OCI-LY7 (cell line): ENCODE results near the gene CTCF. TPM values are rescaled to one million over a fixed set of nuclear protein-coding genes. Genes with fewer than 3 reads are reported as not detected.

Source experiments
- BruUV-seq: library from RNA; stranded (reverse); fragments of 400-500 nt; replicated peaks from 2 replicates; lab custom pipeline; 2021; lab: Mats Ljungman, UMichigan
- CTCF ChIA-PET: fragments of 300-600 bp; sonication (Branson Sonifier 250); formaldehyde crosslinking; loops from one replicate; lab custom pipeline; 2022; ENCODE audit warnings: antibody characterized with exemption; ENCODE audit not compliant: unreplicated experiment; lab: Charles Lee
- POLR2A ChIA-PET: fragments of 300-600 bp; sonication (Branson Sonifier 250); formaldehyde crosslinking; loops from one replicate; lab custom pipeline; 2022; ENCODE audit warnings: antibody characterized with exemption; lab: Charles Lee
- DNase-seq: peaks from one replicate; pipeline ENCODE4 v3.0.0-alpha.2; 2015; ENCODE audit warnings: low spot score
- H2AFZ ChIP-seq: fragments of 200-600 bp; sonication (generic), shearing (Covaris generic); 2 replicates; pipeline ENCODE4 v1.6.1; 2014; ENCODE audit warnings: mild to moderate bottlenecking, antibody characterized with exemption, low read length, moderate library complexity
- H3K27ac ChIP-seq: fragments of 200-600 bp; sonication (generic); 2 replicates; pipeline ENCODE4 v1.5.1; 2014; ENCODE audit warnings: mixed run types, low read depth, mild to moderate bottlenecking, moderate library complexity, low read length, inconsistent platforms; ENCODE audit not compliant: poor library complexity, severe bottlenecking
- H3K36me3 ChIP-seq: fragments of 200-600 bp; sonication (generic); 2 replicates; pipeline ENCODE4 v1.6.1; 2014; ENCODE audit warnings: mild to moderate bottlenecking, antibody characterized with exemption, low read length, moderate library complexity, mixed read lengths; ENCODE audit not compliant: insufficient read depth
- H3K4me1 ChIP-seq: fragments of 200-600 bp; sonication (generic); 2 replicates; pipeline ENCODE4 v1.5.1; 2014; ENCODE audit warnings: mild to moderate bottlenecking, low read length; ENCODE audit not compliant: insufficient read depth, poor library complexity, severe bottlenecking
- H3K4me2 ChIP-seq: fragments of 200-600 bp; sonication (generic); 2 replicates; pipeline ENCODE4 v1.6.1; 2014; ENCODE audit warnings: mild to moderate bottlenecking, low read length
- H3K4me3 ChIP-seq: fragments of 200-600 bp; sonication (generic); 2 replicates; pipeline ENCODE4 v1.5.1; 2014; ENCODE audit warnings: mild to moderate bottlenecking, low read depth, low read length; ENCODE audit not compliant: poor library complexity, severe bottlenecking
- H3K79me2 ChIP-seq: fragments of 200-600 bp; sonication (generic); 2 replicates; pipeline ENCODE4 v1.6.1; 2016; ENCODE audit warnings: low read depth, mild to moderate bottlenecking, low read length, moderate library complexity, mixed read lengths; ENCODE audit not compliant: insufficient read depth
- H3K9me2 ChIP-seq: fragments of 200-600 bp; sonication (generic); 2 replicates; pipeline ENCODE4 v1.6.1; 2016; ENCODE audit warnings: mild to moderate bottlenecking, low read length, mixed read lengths; ENCODE audit not compliant: insufficient read depth
- H3K9me3 ChIP-seq: fragments of 200-600 bp; sonication (generic); 2 replicates; pipeline ENCODE4 v1.6.1; 2014; ENCODE audit warnings: mild to moderate bottlenecking, mixed run types, low read length, mixed read lengths
- H4K20me1 ChIP-seq: fragments of 200-600 bp; sonication (generic); 2 replicates; pipeline ENCODE4 v1.6.1; 2014; ENCODE audit warnings: mild to moderate bottlenecking, antibody characterized with exemption, low read length, moderate library complexity, mixed read lengths; ENCODE audit not compliant: insufficient read depth
- CTCF ChIP-seq: fragments of 200-600 bp; sonication (generic); conservative IDR thresholded peaks from 2 replicates; pipeline ENCODE4 v1.5.1; 2014; ENCODE audit warnings: mild to moderate bottlenecking, antibody characterized with exemption, low read length, moderate library complexity, mixed read lengths
- EZH2phosphoT487 ChIP-seq: fragments of 200-600 bp; sonication (generic); IDR thresholded peaks from 2 replicates; pipeline ENCODE4 v1.6.1; 2018; ENCODE audit warnings: low read depth, borderline replicate concordance, mild to moderate bottlenecking, mixed run types, antibody characterized with exemption, low read length, moderate library complexity, mixed read lengths
- intact Hi-C: fragments of 100-400 bp; cut with micrococcal nuclease; formaldehyde crosslinking; loops from one replicate; pipeline ENCODE4 v1.10.0; 2022; ENCODE audit not compliant: unreplicated experiment
- total RNA-seq, 2 experiments: library from RNA; depleted of rRNA in 1 of 2; stranded (reverse); fragments of >200 nt in 1 of 2; shearing (Covaris generic) in 1 of 2; gene quantifications; 2 replicates each; pipeline ENCODE4 v1.2.3, GENCODE V29; 2014 to 2022

Gene CTCF
- total RNA-seq, 2 experiments from 2014 or later = 70.6 to 83.5 TPM

GRCh38 chr16:67565470-67566100, 3.3 kb downstream of the CTCF start:
- Histone ChIP-seq H2AFZ (no peak overlapping the region), H3K9me3 (no peaks in the 10 kb centered on the region), H4K20me1 (no peaks in the 10 kb centered on the region), H3K9me2 (no peaks in the 10 kb centered on the region), H3K36me3 (peaks cover 37% of the 10 kb centered on the region), H3K4me2 (peak overlapping the region; percentile 92), H3K79me2 (peaks cover 85% of the 10 kb centered on the region), H3K4me1 (peaks cover 47% of the 10 kb centered on the region), H3K4me3 (peak overlapping the region; percentile 84), H3K27ac (peak overlapping the region; percentile 95)
- TSS peak; percentile 39 for BruUV-seq
- CTCF ChIA-PET = interaction anchor here (2.1 kb wide), 1 partner anchor 18 kb away, joined by 6 read pairs; no protein-coding TSS in a partner anchor
- intact Hi-C loops = loop anchor here (10.0 kb wide), 1 partner anchor 519 kb away; the partner anchor contains the start of gene NFATC3
- POLR2A ChIA-PET = interaction anchor here (0.6 to 1.2 kb wide), 7 partner anchors 10 to 375 kb away, joined by 3 to 5 read pairs (median 3); partner anchors contain the start of gene CARMIL2
- no peak for TF ChIP-seq EZH2phosphoT487
- TF ChIP-seq CTCF = no peak
- no peak for DNase-seq

GRCh38 chr16:67571464-67571863, 9.1 kb downstream of the CTCF start:
- no peak for DNase-seq
- H3K9me3 ChIP-seq = no peaks in the 10 kb centered on the region
- no TSS peak for BruUV-seq
- ChIA-PET CTCF (no interaction called here), POLR2A (interaction anchor here (0.6 to 0.9 kb wide), 2 partner anchors 9 to 30 kb away, joined by 3 read pairs; no protein-coding TSS in a partner anchor)
- no peak overlapping the region for H3K4me3 ChIP-seq
- H3K9me2 ChIP-seq = no peaks in the 10 kb centered on the region
- no peak overlapping the region for H3K4me2 ChIP-seq
- TF ChIP-seq EZH2phosphoT487 (no peak), CTCF (no peak)
- peaks cover 94% of the 10 kb centered on the region for H3K79me2 ChIP-seq
- peaks cover 70% of the 10 kb centered on the region for H3K36me3 ChIP-seq
- intact Hi-C loops = no loop called here
- no peak overlapping the region for H2AFZ ChIP-seq
- H4K20me1 ChIP-seq = no peaks in the 10 kb centered on the region; the same call in 1 of the 2 replicates
- no peak overlapping the region for H3K27ac ChIP-seq
- peaks cover 23% of the 10 kb centered on the region for H3K4me1 ChIP-seq

GRCh38 chr16:67571981-67572431, 9.7 kb downstream of the CTCF start:
- no peaks in the 10 kb centered on the region for H3K9me3 ChIP-seq
- H3K4me1 ChIP-seq = peaks cover 18% of the 10 kb centered on the region
- no peak overlapping the region for H3K4me3 ChIP-seq
- no peak for TF ChIP-seq EZH2phosphoT487
- peaks cover 94% of the 10 kb centered on the region for H3K79me2 ChIP-seq
- H3K36me3 ChIP-seq = peaks cover 75% of the 10 kb centered on the region
- intact Hi-C loops = no loop called here
- H3K4me2 ChIP-seq = no peak overlapping the region
- no peak for DNase-seq
- no peaks in the 10 kb centered on the region; the same call in 1 of the 2 replicates for H4K20me1 ChIP-seq
- TSS peak; percentile 42 for BruUV-seq
- no peak overlapping the region for H2AFZ ChIP-seq
- no peaks in the 10 kb centered on the region for H3K9me2 ChIP-seq
- ChIA-PET POLR2A (interaction anchor here (0.6 to 0.7 kb wide), 3 partner anchors 9 to 55 kb away, joined by 3 to 4 read pairs (median 3); no protein-coding TSS in a partner anchor), CTCF (no interaction called here)
- H3K27ac ChIP-seq = no peak overlapping the region
